ENCODE results near the gene CDK3.

GRCh38 chr17:76008630-76009425, 8.2 kb downstream of the CDK3 start:
- no peak for TF ChIP-seq POLR2A (IDR thresholded peaks at IDR 0.05; ENCODE audit: low read length)
- TF ChIP-seq GATA1 (IDR thresholded peaks at IDR 0.05; ENCODE audit: low read depth, low read length), result no peak

All from erythroblast (primary cell).